ENCODE data around the gene GALNT13. TPM values are rescaled to one million over a fixed set of nuclear protein-coding genes. Genes with fewer than 3 reads are reported as not detected.
A peak's percentile ranks its signal among the peaks of the same experiment; 100 is the strongest.

Gene GALNT13
- total RNA-seq, 5 donors from 2014 or later (not counting 1 experiment from before 2014, with no cell fraction given), result 0.10 to 0.47 TPM; not detected in 3

DNA sequence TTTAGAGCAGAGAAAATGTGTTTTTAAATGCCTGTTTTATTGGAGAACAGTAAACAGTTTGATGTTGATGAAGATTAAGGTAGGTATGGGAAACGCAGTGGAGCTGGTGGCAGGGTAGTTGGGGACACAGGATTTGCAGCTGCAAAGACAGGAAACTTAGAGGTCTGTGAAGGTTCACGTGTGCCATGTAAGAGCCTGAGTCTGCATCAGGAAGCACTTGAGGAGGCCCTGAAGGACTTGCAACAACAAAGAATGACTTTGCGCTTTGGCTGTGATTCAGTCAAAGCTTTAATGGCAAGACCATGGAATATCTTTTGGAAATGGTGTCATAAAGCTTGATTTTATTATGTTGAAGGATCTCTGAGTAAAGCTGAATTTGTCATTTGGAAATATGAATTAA lies 479.2 kb downstream of the GALNT13 start:
- no peaks in the 10 kb centered on the region for H3K27me3 ChIP-seq (replicated peaks in 1 of 2; ENCODE audit: control insufficient read depth in 2 of 2, extremely low read depth in 1 of 2, insufficient read depth in 2 of 2, low read length in 1 of 2)
- H3K27me3 Mint-ChIP-seq, result no peaks in the 10 kb centered on the region
- no peak overlapping the region for H3K4me3 ChIP-seq (ENCODE audit: control insufficient read depth in 1 of 2, extremely low read depth in 1 of 2, low read length in 1 of 2)
- no peak overlapping the region for H3K27ac ChIP-seq (ENCODE audit: low read length)
- no peak for ATAC-seq (replicated peaks in 1 of 4)
- ChIA-PET POLR2A (no interaction called here), CTCF (no interaction called here)
- H3K9me3 ChIP-seq, result no peaks in the 10 kb centered on the region
- peaks cover 8 to 11% (median 10%) of the 10 kb centered on the region in 3 donors for H3K9me3 Mint-ChIP-seq
- no peaks in the 10 kb centered on the region for H3K4me1 Mint-ChIP-seq
- no peak for DNase-seq
- no peaks in the 10 kb centered on the region for H3K4me1 ChIP-seq (ENCODE audit: control insufficient read depth in 1 of 2, extremely low read depth in 1 of 2, insufficient read depth in 2 of 2, low read length in 2 of 2)
- no peaks in the 10 kb centered on the region for H3K36me3 Mint-ChIP-seq
- no peak overlapping the region for H3K27ac Mint-ChIP-seq
- H3K36me3 ChIP-seq (ENCODE audit: control insufficient read depth in 2 of 2, extremely low read depth in 1 of 2, insufficient read depth in 1 of 2, low read length in 1 of 2), result no peaks in the 10 kb centered on the region
- H3K4me3 Mint-ChIP-seq, result no peak overlapping the region
- WGBS (ENCODE audit: insufficient coverage), result 27% methylated on average over 3 of the region's 3 CpGs

GRCh38 chr2:154361276-154361675 lies 489.6 kb downstream of the GALNT13 start:
- CTCF ChIA-PET, result no interaction called here
- WGBS (ENCODE audit: insufficient coverage), result no CpG with 5 or more reads among the region's 2 CpGs
- DNase-seq (no peak), ATAC-seq (replicated peaks in 1 of 4) (no peak)
- no peak overlapping the region for H3K27ac Mint-ChIP-seq
- no peaks in the 10 kb centered on the region for H3K36me3 Mint-ChIP-seq
- POLR2A ChIA-PET, result no interaction called here
- H3K27me3 Mint-ChIP-seq, result no peaks in the 10 kb centered on the region
- no peaks in the 10 kb centered on the region for H3K4me1 Mint-ChIP-seq
- H3K4me3 ChIP-seq (ENCODE audit: control insufficient read depth in 1 of 2, extremely low read depth in 1 of 2, low read length in 1 of 2), result no peak overlapping the region
- H3K9me3 Mint-ChIP-seq, result peaks cover 0 to 5% (median 4%) of the 10 kb centered on the region in 3 donors
- H3K27me3 ChIP-seq (replicated peaks in 1 of 2; ENCODE audit: control insufficient read depth in 2 of 2, extremely low read depth in 1 of 2, insufficient read depth in 2 of 2, low read length in 1 of 2), result no peaks in the 10 kb centered on the region
- H3K36me3 ChIP-seq (ENCODE audit: control insufficient read depth in 2 of 2, extremely low read depth in 1 of 2, insufficient read depth in 1 of 2, low read length in 1 of 2), result no peaks in the 10 kb centered on the region
- H3K27ac ChIP-seq (ENCODE audit: low read length), result no peak overlapping the region
- H3K4me1 ChIP-seq (ENCODE audit: control insufficient read depth in 1 of 2, extremely low read depth in 1 of 2, insufficient read depth in 2 of 2, low read length in 2 of 2), result no peaks in the 10 kb centered on the region
- no peak overlapping the region for H3K4me3 Mint-ChIP-seq
- H3K9me3 ChIP-seq, result no peaks in the 10 kb centered on the region

DNA sequence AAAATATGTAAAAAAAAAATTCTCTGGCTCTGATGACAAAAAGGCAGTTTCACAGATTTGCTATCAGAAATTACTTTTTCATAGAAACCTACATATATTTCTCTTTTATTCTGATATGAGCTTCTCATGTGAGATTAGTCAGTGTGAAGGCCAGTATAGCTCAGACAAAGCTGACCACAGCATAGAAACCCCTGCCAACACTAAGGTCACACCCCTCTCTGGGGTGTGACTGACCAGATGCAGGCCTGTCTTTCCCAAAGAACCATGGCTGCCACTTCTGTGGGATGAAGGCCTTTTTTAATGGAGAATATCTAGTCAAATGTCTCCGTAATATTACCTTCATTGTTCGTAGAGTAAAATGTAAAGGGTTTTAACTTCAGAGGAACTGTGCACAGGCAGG lies 496.4 kb downstream of the GALNT13 start:
- H3K9me3 ChIP-seq, result no peaks in the 10 kb centered on the region
- no peaks in the 10 kb centered on the region for H3K4me1 ChIP-seq (ENCODE audit: control insufficient read depth in 1 of 2, extremely low read depth in 1 of 2, insufficient read depth in 2 of 2, low read length in 2 of 2)
- Mint-ChIP-seq H3K27me3 (no peaks in the 10 kb centered on the region), H3K36me3 (no peaks in the 10 kb centered on the region), H3K27ac (no peak overlapping the region), H3K9me3 (peaks cover 3 to 12% (median 4%) of the 10 kb centered on the region in 3 donors), H3K4me1 (no peaks in the 10 kb centered on the region), H3K4me3 (no peak overlapping the region)
- H3K27ac ChIP-seq (ENCODE audit: low read length), result no peak overlapping the region
- WGBS (ENCODE audit: insufficient coverage), result 90% methylated on average over 2 of the region's 2 CpGs
- ATAC-seq (replicated peaks in 1 of 4), result no peak
- POLR2A ChIA-PET, result no interaction called here
- no peaks in the 10 kb centered on the region for H3K27me3 ChIP-seq (replicated peaks in 1 of 2; ENCODE audit: control insufficient read depth in 2 of 2, extremely low read depth in 1 of 2, insufficient read depth in 2 of 2, low read length in 1 of 2)
- no peak overlapping the region for H3K4me3 ChIP-seq (ENCODE audit: control insufficient read depth in 1 of 2, extremely low read depth in 1 of 2, low read length in 1 of 2)
- no peaks in the 10 kb centered on the region for H3K36me3 ChIP-seq (ENCODE audit: control insufficient read depth in 2 of 2, extremely low read depth in 1 of 2, insufficient read depth in 1 of 2, low read length in 1 of 2)
- no peak for DNase-seq
- CTCF ChIA-PET, result no interaction called here

- H3K4me3 ChIP-seq (ENCODE audit: control insufficient read depth in 1 of 2, extremely low read depth in 1 of 2, low read length in 1 of 2), result no peak overlapping the region
- H3K4me1 Mint-ChIP-seq, result no peaks in the 10 kb centered on the region
- no peaks in the 10 kb centered on the region for H3K36me3 Mint-ChIP-seq
- ATAC-seq (replicated peaks in 1 of 4), result no peak
- POLR2A ChIA-PET, result no interaction called here
- no peak overlapping the region for H3K27ac ChIP-seq (ENCODE audit: low read length)
- DNase-seq, result no peak
- H3K9me3 ChIP-seq, result no peaks in the 10 kb centered on the region
- peaks cover 3 to 16% (median 12%) of the 10 kb centered on the region in 3 donors for H3K9me3 Mint-ChIP-seq
- H3K27me3 Mint-ChIP-seq, result no peaks in the 10 kb centered on the region
- no peak overlapping the region for H3K4me3 Mint-ChIP-seq
- no peaks in the 10 kb centered on the region for H3K27me3 ChIP-seq (replicated peaks in 1 of 2; ENCODE audit: control insufficient read depth in 2 of 2, extremely low read depth in 1 of 2, insufficient read depth in 2 of 2, low read length in 1 of 2)
- no peak overlapping the region for H3K27ac Mint-ChIP-seq
- no peaks in the 10 kb centered on the region for H3K4me1 ChIP-seq (ENCODE audit: control insufficient read depth in 1 of 2, extremely low read depth in 1 of 2, insufficient read depth in 2 of 2, low read length in 2 of 2)
- no peaks in the 10 kb centered on the region for H3K36me3 ChIP-seq (ENCODE audit: control insufficient read depth in 2 of 2, extremely low read depth in 1 of 2, insufficient read depth in 1 of 2, low read length in 1 of 2)
- CTCF ChIA-PET, result no interaction called here
Measured at GRCh38 chr2:154370873-154371272, 499.2 kb downstream of the GALNT13 start.

DNA sequence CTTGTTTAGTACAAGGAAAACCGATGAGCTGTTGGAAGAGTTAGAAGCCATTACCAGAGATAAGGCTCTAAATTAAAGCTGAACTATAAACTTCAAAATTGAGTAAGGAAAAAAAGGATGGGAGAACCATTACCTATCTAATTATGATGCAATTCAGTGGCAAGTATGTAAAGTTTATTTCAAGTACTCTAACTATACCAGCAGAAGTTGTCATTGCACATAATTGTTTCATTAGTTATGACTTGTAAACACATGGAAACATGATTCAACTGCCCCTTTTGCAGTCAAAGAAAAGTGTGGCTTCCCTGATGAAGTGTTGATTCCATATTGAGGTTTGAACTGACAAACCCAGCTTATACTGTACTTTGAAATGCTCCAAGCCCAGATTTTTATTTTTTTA lies 502.7 kb downstream of the GALNT13 start:
- WGBS (ENCODE audit: insufficient coverage), result no CpG with 5 or more reads among the region's 1 CpG
- no peaks in the 10 kb centered on the region for H3K36me3 ChIP-seq (ENCODE audit: control insufficient read depth in 2 of 2, extremely low read depth in 1 of 2, insufficient read depth in 1 of 2, low read length in 1 of 2)
- H3K4me1 ChIP-seq (ENCODE audit: control insufficient read depth in 1 of 2, extremely low read depth in 1 of 2, insufficient read depth in 2 of 2, low read length in 2 of 2), result no peaks in the 10 kb centered on the region
- H3K4me1 Mint-ChIP-seq, result no peaks in the 10 kb centered on the region
- H3K27me3 Mint-ChIP-seq, result no peaks in the 10 kb centered on the region
- H3K27ac ChIP-seq (ENCODE audit: low read length), result no peak overlapping the region
- POLR2A ChIA-PET, result no interaction called here
- no peak for ATAC-seq (replicated peaks in 1 of 4)
- H3K36me3 Mint-ChIP-seq, result no peaks in the 10 kb centered on the region
- H3K27ac Mint-ChIP-seq, result no peak overlapping the region
- H3K9me3 Mint-ChIP-seq, result peaks cover 3 to 16% (median 12%) of the 10 kb centered on the region in 3 donors
- H3K4me3 ChIP-seq (ENCODE audit: control insufficient read depth in 1 of 2, extremely low read depth in 1 of 2, low read length in 1 of 2), result no peak overlapping the region
- H3K4me3 Mint-ChIP-seq, result no peak overlapping the region
- no peak for DNase-seq
- no peaks in the 10 kb centered on the region for H3K9me3 ChIP-seq
- CTCF ChIA-PET, result no interaction called here
- H3K27me3 ChIP-seq (replicated peaks in 1 of 2; ENCODE audit: control insufficient read depth in 2 of 2, extremely low read depth in 1 of 2, insufficient read depth in 2 of 2, low read length in 1 of 2), result no peaks in the 10 kb centered on the region

DNA sequence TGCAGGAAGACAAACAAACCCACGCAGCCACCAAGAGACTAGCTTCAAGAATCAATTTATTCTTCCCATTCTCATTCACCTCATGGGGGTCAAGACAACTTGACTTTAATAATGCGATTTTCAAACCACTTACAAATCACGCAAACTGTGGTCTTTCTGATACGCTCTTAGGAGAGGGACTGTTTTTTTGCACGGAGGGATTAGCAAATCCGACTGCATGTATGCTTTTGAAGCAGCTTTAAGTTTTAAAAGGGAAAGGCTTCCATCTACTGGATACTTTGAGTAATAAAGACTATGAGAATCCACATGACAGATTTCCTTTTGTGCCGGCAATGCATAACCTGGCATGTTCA lies 503.8 kb downstream of the GALNT13 start:
- WGBS (ENCODE audit: insufficient coverage), result 17% methylated on average over 2 of the region's 7 CpGs
- Histone ChIP-seq H3K4me1 (ENCODE audit: control insufficient read depth in 1 of 2, extremely low read depth in 1 of 2, insufficient read depth in 2 of 2, low read length in 2 of 2) (no peaks in the 10 kb centered on the region), H3K9me3 (no peaks in the 10 kb centered on the region), H3K36me3 (ENCODE audit: control insufficient read depth in 2 of 2, extremely low read depth in 1 of 2, insufficient read depth in 1 of 2, low read length in 1 of 2) (no peaks in the 10 kb centered on the region), H3K4me3 (ENCODE audit: control insufficient read depth in 1 of 2, extremely low read depth in 1 of 2, low read length in 1 of 2) (no peak overlapping the region), H3K27me3 (replicated peaks in 1 of 2; ENCODE audit: control insufficient read depth in 2 of 2, extremely low read depth in 1 of 2, insufficient read depth in 2 of 2, low read length in 1 of 2) (no peaks in the 10 kb centered on the region), H3K27ac (ENCODE audit: low read length) (no peak overlapping the region)
- Mint-ChIP-seq H3K4me1 (no peaks in the 10 kb centered on the region), H3K27ac (no peak overlapping the region), H3K27me3 (no peaks in the 10 kb centered on the region), H3K36me3 (no peaks in the 10 kb centered on the region), H3K4me3 (no peak overlapping the region), H3K9me3 (peaks cover 0 to 12% (median 7%) of the 10 kb centered on the region in 3 donors)
- ChIA-PET POLR2A (no interaction called here), CTCF (no interaction called here)
- DNase-seq, result peak in 1 of 35 experiments; percentile 1
- no peak for ATAC-seq (replicated peaks in 1 of 4)
